ENCODE measurements around the gene MRPL20.

MRPL20 gene

DNA sequence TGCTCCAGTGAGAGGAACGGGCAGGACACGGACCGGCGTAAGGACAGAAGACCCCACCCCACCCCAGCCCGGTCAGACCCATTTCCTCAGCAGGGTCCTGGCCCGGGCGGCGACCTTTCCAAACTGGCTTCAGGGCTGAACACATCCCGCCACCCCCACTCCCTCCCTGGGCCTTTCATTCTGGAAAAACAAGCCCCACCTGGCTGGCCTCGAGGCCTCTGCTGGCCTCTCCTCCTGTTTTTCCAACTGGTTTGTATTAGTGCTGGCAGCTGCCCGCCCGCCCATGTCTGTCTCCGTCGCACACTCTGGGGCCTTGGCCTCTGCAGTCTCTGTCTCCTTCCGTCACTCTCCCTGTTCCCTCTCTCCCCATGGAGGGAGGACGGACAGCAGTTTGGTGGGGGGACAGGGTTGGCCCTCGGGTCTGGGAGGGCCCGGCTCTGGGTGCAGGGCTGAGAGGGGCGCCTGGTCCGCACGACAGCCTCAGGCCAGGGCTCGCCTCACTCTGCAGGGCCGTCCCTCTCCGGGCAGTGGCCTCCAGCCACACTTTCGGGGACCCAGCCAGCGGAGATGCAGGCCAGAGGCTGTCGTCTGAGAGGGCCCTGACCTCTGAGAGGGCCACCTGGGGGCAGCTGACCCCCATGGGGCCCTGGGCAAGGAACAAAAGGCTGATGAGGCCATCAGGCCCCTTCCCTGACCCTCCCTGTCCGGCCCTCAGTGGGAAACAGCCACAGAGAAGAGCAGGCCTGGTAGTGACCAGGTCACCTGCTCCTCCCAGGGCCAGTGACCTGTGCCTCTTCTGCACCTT lies 47.2 kb downstream of the MRPL20 start:
- no peak for DNase-seq

DNA sequence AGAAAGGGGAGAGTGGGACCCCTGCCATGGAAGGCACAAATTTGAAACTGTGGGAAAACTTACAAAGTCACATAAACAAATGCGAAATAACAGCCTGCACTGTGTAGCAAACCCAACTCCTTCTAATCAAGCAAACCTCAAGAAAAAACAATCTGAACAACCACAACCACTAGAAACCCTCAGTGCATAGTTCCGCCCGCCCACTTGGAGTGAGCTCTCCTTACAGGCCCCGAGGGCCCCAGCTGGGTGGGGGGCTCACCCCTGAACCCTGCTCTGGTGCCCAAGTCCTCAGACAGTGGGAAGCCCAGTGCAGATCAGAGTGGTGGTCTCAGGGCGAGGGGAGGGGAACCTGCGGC lies 47.8 kb downstream of the MRPL20 start:
- peak in 1 of 5 donors; percentile 11 for DNase-seq

DNA sequence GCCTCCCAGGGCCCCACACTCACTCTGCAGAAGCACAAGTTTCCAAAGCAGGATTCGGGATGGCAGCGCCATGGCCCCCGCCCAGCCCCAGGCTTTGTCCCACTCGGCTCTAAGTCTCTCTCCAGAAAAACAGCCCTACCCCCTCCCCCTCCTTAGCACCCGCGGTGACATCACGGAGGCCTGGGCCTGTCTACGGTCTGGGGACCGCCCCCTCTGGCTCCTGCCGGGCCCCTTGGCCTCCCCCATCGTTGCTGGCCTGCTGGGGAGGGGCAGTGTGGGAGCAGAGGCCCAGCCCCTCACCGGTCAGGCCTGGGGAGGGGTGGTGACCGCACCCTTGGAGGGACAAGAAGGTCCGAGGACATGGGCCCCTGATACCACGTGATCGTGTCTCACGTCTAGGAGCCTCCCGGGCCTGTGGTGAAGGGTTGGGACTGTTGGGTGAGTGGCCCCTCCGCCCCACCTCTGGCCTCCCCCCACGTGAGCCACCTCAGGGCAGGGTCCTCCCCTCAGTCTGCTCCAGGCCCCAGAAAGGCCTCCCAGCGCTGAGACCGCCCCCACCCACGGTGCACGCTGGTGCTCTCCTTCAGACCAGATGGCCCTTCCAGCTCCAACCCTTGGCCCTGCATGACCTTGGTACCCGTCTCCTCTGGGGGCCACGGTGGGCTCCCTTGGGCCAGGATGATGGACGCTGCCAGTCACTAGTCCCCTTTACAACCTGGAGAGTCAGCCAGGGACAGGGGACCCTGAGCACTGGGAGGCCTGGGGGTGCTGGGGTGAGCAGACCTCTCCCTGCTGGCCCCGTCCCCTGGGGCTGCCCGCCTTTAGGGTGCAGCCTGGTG lies 48.4 kb downstream of the MRPL20 start, which contains the start of gene MXRA8:
TSS of gene MXRA8 (minus strand) at position 123 of the 839 bp plus-strand sequence. CDS start at position 72, 51 bp downstream.
- DNase-seq = peak in 1 of 5 donors; percentile 11

DNA sequence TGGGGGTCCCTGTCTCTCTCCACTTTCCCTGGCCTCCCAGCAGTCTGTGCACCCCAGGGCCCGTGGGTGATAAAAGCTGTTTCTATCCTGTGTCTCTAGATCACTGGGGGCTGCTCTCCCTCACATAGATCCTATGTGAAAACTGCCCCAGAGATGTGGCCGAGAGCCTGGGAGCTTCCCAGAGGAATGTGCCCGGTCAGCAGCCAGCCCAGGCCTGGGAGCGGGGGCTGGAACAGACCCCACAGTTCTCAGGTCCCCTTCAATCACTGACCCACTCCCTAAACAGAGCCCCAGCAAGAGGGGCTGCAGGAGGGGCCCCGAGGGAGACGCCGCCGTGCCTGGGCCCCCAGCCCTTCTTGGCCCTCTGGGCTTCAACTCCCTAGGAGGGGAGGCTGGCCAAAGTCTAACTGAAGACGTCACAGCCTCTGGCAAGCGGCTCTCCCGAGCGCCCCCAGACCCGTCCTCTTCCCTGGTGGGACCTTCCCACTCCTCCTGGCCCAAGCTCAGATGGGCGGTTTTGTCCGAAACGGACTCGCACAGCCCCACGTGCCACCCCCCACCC lies 49.1 kb downstream of the MRPL20 start:
- DNase-seq = peak in 1 of 5 donors; percentile 10

DNA sequence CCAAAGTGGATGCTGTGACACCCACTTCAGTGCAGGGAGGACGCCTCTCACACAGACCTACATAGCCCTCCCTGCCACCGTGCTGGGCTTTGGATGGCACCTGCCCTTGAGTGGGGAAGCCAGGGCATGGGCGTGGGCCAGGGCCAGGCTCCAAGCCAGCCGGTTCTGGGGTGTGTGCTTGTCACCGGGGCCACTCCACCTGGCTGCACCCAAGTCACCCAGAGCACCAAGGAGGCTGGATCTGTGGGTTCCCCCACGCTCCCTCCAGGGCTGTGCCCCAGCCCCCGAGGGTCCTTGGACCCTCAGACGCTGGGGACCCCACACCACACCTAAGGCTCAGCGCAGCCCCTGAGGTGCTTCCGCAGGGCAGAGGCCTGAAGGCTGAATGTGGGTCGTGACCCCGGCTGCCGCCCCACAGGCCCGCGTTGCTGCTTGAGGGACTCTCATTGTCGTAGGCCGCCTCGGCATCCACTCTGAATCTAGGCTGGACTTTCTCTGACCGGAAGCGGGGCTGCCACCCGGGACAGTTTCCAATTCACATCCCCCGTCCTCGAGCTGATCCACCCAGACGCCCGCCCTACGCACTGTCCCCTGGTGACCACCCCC lies 50.2 kb downstream of the MRPL20 start:
- DNase-seq = no peak

DNA sequence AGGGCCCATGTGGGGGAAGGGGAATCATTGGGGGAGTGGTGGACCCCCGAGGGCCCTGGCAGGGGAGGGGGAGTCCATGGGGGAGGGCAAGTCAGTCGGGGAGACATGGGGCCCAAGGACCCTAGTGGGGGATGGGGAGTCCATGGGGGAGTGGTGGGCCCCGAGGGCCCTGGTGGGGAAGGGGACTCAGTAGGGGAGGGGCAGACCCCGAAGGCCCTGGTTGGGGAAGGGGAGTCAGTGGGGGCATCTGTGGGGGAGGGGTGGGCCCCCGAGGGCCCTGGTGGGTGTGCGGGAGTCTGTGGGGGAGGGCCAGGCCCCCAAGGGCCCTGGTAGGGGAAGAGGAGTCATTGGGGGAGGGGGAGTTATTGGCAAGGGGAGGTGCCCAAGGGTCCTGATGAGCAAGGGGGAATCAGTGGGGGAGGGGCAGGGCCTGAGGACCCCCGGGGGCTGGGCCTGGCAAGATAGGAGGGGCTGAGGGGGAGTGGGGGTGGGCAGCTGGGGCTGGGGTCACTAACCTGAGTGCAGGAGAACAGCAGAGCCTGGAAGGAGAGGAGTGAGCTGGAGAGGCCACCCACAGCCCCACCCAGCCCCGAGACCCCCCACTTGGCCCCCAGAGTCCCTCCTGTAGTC lies 50.8 kb downstream of the MRPL20 start:
- DNase-seq = no peak

DNA sequence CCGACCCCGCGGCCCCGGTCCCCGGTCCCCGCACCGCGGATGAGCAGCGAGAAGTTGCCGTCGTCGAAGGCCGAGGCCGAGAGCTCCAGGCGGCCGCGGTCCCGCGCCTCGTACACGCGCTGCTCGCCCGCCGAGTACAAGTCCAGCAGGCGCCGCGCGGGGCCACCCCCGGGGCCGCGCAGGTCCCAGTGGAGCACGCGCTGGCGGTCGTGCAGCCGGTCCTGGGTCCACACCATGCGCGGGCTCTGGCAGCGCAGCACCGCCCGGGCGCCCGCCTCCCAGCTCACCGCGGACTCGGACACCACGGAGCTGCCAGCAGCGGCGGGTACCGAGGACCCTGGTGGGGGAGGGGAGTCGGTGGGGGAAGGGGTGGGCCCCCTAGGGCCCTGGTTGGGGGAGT lies 51.7 kb downstream of the MRPL20 start:
- no peak for DNase-seq

DNA sequence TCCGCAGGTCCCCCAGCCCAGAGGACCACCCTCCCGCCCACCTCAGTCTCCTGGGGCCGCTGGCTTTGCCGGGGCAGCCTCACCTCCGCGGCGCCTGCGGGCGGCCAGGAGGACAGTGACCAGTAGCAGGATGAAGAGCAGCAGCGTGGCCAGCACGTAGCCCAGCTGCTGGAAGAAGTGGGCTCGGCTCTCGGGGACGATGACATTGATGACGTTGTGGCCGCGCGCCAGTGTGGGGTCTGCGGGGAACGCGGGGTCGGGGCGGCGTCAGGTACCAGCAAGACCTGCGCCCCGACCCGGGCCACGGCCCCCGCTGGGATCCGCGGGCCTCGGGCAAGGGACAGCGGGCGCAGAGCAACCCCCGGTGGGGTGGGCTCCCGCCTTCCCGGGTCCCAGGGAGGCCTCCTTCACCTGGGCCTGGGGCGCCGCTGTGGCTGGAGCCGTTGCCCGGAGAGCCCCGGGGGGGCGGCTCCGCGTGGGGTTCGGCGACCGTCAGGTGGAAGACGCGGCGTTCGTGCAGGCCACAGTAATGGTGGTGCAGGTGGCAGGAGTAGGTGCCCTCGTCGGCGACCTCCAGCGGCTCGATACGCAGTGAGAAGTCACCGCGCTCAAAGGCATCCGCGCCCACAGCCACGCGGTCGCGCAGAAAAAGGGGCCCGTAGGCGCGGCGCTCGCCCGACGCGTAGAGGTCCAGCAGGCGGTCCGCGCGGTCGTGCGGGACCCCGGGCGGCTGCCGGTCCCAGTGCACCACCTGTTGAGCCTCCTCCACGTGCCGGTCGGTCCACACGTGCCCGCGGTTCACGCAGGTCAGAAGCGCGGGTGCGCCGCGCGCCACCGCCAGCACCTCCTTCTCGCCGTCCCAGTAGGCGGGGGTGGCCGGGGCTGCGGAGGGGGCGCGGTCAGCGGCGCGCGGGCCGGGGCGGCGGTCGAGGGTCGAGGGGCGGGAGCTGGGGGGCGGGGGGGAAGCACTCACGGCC lies 52.5 kb downstream of the MRPL20 start:
- DNase-seq = no peak

DNA sequence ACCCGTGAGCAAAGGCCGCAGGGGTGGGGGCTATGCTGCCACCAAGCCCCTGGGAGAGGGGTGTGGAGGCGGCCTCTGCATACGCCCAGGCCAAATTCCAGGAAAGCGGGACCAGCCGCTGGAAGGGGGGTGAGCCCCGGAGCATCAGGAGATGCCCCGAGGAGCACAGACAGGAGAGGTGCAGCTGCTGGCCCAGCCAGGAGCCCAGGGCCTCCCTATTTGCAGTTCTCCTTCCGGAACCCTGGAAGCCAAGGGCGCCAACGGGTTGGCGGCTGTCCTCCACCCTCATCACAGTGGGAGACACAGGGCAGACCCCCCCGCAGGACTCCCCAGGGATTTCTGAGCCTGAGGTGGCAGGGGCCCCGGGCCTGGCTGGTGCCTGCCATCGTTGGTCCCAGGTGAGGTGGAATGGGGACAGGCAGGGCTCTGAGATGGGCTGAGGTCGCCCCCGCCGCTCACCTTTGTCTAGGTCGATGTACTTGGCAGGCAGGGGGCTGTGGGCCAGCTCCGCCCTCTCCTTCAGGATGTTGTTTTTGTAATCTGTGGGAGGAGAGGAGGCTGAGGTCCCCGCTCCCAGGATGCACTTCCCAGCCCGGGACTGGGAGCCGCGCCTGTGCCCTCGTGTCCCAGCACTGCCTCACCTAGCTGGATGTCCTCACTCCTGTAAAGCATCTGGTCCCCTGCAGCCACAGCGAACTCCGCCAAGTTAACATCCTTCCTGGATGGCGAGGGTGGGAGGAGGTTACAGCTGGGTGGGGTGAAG lies 53.5 kb downstream of the MRPL20 start:
- DNase-seq = no peak

DNA sequence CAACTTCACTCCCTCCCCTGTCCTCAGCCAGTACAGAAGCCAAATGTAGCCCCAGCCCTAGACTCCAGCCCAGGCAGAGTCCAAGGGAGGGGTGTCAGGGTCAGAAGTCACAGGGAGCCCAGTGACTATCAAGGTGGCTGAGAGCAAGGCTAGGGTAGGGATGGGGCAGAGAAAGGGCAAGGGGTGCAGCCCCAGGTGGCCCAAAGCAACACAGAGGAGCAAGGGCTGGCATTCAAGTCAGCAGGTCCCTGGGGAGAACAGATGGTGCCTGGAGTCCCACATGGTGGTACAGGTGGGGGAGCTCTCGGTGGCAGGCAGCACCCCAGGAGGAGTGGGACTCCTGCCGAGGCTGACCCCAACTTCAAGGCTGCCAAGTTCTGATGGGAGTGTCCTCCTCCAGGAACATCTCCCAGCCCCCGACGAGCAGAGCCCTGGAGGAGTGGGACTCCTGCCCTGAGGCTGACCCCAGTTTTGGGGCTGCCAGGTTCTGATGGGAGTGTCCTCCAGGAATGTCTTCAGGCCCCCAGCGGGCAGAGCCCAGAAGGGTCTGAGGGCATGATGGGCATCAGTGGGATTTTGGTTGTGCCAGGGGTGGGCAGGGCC lies 54.2 kb downstream of the MRPL20 start:
- DNase-seq = no peak
